HG02870 (cell line): ENCODE data around the gene DCTN3.
A peak's percentile ranks its signal among the peaks of the same experiment; 100 is the strongest.

ENCODE experiments used
- ATAC-seq: cut with Tn5 transposase; IDR thresholded peaks from one replicate; pipeline ENCODE4 v1.9.1; 2021; ENCODE audit warnings: mild to moderate bottlenecking, moderate library complexity; ENCODE audit not compliant: unreplicated experiment

DCTN3 gene

DNA sequence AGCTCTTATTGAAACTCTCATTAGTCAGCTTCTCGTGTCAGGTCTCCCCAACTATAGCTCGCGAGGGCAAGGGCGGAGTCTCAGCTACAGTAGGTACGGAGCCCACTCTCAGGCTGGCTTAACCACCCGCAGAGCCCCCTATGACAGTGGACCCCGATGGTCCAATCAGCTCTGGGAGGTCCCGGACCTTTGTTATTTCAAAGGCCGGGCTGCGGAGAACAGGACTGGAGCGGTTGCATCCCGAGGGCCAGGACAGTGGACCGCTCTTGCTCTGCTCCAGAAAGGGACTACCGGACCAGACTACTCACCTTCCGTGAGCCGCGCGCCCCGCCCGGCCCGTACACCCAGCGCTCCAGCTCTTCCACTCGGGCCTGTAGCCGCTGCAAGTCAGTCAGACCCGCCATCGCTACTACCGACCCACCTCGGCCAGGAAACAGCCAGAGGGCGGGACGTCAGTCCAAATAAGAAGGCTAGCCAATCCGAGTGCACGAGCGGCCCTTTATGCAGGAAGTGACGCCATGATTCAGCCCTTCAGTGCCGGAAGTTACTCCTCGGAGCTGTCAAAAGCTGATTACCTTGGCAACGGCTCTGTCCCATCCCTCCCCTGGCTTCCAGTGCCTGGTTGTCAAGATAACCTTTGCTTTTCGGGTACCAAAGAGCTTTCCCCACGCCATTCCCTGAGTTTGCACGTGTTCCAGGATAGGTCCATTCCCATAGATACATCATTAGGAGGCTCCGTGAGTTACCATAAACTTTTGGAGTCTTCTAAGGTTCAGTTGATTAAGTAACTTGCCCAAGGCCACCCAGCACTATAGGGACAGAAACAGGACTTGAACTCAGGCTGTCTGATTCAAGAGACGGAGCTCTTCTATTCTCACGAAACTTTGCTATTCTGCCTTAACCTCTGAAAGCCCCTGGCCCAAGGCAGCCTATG, at the start of gene DCTN3:
DCTN3 (minus strand) TSS at position 435 of the 934 bp plus-strand sequence; CDS start at position 404, 31 bp downstream.
- peak; percentile 98 for ATAC-seq

DNA sequence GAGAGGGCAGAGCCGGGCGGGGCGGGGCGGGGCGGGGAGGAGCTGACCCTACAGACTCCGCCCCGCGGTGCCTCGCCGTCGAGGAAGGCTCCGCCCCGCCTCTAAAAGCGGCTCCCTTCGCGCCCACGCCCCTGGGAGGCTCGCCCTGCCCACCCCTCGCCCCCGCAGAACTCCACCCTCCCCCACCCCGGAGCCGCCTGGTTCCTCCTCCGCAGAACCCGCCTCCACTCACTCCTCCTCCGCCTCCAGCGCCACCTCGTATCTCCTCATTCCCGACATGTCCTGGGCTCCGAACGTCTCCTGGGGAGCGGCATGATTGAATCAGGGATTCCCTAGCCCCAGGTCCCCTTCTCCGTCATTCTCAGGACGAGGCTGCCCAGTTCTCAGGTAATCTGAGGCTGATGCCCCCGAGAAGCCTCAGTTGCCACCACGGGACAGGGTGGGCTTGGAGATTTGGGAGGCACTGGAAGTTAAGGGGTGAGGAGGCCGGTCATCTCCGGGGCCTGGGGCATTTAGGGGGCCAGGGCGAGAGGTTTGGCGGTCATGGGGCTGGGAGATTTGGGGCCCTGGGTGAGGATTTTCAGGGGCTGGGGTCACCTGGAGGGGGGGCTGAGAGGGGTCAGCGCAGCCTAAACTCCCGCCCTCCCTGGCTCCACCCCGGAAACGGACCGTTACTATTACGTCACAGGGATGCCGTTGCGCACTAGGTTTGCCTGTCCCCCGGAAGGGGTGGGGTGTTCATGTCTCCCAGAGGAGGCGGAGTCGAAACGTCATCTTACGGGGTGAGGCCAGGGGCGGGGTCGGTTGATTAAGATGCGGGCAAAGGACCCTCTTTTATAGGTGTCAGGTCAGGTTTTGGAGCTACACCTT, 45.3 kb upstream of the DCTN3 start:
- peak; percentile 60 for ATAC-seq

DNA sequence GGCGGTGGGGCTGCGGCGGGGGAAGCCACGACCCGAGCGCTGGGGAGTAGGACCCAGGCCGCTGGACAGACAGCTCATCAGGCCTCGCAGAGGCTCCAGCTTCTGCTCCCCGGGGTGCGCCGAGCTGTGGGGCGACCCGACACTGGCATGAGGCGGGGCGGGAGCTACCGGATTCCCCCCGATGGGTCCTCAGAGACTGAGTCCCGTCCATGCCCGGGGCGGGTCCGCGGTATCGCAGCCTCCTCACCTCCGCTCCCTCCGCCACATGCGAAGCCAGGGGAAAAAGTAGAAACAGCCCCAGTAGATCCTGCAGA, 44.7 kb upstream of the DCTN3 start:
- ATAC-seq, result no peak

DNA sequence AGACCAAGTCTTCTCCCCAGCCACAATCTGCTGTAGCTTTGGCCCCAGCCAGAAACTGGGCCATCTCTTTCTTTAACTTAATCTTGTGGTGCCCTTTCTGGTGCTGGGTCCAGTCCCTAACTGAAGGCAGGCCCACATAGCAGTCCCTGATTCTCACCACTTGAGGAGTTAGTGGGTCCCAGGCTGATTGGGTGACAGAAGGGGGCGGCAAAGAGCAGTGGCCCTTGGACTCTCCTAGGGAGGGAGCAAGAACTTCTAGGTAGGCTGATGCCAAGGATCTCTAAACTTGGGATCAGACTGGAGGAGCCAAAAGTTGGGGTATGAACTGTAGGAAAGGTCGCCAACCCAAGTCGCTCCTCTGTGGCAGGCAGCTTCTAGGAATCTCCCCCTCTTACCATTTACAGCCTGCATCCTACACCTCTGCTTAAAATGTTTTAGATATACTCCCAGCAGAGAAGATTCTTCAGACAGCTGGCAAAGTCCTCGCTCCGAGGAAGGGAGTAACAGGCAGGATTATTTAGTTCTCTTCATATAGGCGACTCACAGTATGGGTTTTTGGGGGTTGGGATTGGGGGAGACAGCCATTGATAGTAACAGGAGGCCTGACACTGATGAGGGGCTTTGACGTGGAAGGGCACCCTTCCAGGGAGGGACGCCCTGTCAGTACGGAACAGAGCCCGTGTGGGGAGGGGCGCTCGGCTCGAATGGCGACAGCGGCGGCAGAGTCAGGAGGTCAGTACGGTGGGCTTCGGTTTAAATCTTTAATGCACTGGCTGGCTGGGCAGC, 44.2 kb upstream of the DCTN3 start:
- ATAC-seq, result peak; percentile 44

DNA sequence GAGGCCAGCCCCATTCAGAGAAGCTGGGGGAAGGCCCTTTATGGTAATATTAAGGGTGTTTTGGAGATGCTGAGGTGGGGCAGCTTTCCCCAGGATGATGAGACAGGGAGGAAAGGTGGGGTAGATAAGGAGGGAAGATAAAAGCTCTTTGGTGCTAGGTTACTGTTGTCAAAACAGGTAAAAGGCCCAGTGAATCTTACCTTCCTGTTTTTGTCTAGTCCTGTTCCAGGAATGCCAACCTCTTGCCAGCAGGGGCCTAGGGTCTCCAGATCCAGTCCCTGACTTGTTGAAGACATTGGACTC, 43.0 kb upstream of the DCTN3 start:
- no peak for ATAC-seq

DNA sequence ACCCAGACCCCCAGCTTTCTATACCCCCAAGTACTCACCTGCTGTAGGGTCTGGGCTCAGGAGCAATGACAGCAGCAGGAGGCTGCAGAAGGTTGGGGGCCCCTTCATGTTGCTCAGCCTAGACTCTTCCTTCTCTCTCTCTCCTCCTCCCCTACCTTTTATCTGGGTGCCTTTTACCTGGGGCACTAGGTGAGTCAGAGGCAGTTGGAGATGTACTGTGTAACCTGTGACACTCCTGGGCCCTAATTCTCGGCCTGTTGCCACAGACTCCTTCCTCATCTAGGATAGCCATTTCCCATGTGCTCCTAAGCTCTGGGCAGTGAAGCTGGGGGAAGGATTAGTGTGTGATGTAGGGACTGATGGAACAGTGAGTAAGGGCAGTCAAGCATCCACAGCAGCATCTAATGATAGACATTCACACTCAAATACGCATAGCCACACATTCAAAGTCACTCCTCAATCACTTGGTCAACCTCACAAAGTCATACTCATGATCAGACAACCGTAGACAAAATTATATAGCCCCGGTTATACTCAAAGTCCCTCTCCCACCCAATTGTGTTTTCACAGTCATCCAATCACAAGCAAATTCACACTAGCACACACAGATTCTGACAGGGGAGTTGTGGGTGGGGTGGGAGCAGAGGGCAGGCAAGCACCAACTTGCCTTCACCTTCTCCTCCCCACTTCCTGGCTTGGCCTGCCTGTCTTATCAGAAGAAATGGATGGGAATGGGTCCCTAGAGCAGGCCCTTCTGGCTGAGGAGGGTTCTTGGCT, 42.4 kb upstream of the DCTN3 start, which contains the start of gene CCL27:
CCL27 (minus strand) TSS at position 132 of the 777 bp plus-strand sequence; CDS start at position 108, 24 bp downstream.
- no peak for ATAC-seq

DNA sequence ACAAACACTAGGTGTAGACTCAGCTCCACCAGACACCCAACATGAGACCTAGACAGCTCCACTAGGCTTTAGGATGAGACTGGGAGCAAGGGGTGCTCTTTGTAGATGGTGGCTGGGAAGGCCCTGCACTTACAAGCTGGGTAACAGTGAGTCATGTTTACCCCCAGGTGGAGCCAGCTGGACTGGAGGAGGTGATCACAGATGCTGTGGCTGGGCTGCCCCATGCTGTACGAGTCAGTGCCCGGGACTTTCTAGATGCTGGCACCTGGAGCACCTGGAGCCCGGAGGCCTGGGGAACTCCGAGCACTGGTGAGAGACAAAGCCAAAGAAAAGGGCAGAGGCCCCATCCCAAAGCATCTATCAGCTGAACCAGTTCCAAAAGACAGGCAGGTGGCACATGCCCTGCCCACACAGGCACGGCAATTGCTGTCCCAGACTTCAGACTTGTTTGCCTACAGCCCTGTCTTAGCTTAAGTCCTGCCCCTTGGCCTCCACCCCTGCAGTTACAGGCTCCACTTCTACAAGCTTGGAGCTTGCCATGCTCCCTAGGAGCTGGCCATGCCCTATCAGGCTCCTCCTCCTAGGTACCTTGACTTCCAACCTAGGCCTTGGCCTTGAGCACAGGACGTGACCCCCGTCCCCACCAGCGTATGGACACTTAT, 39.4 kb upstream of the DCTN3 start:
- ATAC-seq, result no peak

DNA sequence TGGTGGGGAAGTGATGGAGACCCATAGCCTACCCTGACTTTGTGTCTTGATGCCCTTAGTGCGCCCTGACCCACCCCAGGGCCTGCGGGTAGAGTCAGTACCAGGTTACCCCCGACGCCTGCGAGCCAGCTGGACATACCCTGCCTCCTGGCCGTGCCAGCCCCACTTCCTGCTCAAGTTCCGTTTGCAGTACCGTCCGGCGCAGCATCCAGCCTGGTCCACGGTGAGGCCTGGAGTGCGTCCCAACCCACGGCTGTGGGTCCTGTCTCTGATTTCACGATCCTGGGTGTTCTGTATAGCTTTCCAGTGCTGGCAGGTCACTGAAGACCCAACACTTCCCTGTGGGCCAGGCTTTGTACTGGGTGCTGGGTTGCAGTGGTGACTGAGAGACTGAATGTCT, 38.2 kb upstream of the DCTN3 start:
- no peak for ATAC-seq

DNA sequence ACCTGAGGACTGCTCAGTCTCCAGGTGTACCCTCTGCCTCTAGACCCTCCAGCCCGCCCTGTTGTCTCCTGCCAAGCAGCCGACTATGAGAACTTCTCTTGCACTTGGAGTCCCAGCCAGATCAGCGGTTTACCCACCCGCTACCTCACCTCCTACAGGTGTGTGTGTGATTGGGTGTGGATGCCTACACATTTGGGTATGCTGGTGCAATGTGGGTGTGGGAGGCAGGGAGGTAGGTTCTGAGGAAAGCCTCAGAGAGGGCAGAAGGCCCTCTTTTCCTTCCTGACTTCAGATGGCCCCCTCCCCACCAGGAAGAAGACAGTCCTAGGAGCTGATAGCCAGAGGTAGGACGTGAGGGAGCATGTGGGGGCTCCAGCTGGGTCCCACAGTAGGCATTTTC, 36.7 kb upstream of the DCTN3 start:
- no peak for ATAC-seq

DNA sequence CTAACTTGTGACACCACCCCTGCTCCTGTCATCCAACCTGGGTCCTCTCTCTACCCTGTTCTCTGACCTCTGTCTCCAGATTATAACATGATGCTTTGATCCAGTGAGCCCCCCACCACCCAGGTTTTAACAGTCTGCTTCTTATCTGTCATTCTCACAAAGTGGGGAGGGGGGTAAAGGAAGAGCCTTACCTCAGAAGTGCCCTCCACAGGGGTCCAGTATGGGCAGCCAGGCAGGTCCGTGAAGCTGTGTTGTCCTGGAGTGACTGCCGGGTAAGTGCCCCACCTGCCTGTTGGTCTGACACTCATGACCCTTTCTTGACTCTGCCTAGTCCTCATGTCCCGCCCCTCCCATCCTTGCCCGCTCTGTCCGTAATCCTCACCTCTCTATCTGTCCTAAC, 35.1 kb upstream of the DCTN3 start:
- no peak for ATAC-seq

DNA sequence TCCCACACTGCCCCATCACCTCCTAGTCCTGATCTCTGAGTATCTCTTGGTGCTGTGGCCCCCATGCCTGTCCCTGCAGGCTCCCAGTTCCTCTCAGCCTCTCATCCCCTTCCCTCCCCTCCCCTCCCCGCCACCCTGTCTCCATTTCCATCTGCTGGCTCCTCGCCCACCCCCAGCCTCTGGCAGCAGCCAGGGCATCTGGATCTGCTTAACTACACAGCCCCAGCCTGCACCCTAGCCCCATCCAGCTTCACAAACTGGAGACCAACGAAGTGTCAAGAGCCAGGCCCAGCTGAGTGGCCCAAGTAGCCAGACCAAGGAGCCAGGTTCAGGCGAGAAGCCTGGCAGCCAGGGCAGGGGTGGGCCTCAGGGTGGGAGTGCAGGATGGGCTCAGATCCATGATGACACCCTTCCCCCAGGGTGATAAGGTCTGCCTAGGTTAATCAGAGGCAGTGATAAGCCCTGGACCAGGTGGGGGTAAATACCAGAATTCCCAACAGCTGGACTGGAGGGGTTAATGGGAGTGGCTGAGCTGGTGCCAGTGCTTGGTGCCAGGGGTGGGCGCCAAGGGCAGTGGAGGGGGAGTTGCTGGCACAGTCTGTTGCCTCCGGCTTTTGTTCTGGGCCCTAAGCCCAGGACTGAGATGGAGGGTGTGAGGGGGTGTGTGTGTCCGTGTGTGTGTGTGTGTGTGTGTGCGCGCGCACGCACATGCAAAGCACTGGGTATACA, 34.2 kb upstream of the DCTN3 start:
- no peak for ATAC-seq

DNA sequence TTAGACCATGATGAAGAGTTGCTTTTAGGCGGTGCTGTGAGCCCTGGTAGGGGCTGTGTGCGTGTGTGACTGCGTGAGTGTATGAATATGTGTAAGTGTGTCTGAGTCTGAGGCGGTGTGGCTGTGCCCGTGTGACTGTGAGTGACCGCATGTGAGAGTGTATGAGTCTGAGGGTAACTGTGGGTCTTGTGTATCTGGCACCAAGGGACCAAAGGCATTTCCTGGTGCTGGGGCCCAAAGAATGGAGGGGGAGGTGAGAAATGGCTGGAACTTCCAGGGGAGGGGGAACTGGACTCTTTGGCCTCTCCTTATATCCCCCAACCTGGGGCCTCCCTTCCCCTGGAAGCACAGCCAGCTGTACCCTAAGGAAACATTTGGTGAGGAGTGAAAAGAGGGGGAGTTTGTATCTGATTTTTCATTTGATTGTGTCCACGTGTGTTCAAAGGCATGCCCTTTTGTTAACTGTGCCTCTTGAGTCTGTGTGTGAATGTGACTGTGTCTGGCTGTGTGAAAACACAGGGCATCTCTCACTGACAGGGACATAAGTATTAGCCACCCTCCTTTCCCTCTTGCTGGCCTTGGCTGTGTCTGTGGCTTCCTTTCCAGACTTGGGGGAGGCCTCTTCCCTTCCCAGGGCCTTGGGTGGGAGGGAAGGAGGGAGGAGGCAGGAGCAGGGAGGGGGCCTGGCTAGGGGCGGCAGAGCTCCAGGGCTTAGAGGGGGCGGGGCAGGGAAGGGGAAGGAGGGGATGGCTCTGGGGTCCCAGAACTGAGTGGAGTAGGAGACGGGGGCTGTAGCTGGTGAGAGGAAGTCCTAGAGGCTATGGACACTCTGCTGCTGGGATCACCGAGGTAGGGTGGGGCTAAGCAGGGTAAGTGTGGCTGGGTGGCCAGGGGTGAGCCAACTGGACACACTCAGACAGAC, 33.1 kb upstream of the DCTN3 start:
- no peak for ATAC-seq

DNA sequence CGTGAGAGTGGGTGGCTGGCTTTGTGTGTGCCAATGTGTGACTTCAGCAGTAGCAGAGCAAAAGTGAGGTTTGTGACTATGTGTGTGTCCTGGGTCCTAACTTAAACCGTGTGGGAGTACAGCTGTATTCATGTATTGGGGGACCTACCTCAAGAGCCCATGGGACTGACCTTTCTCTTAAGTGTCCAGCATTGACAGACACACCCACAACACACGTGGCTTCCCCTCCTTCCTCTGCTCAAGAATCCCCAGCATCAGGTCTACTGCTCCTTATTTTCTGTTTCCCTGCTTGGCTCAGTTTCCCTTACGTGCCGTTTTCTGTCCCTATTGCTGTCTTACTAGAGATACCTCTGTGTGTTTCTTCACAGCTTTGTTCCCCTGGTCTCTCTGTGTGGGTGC, 32.3 kb upstream of the DCTN3 start:
- ATAC-seq, result no peak

DNA sequence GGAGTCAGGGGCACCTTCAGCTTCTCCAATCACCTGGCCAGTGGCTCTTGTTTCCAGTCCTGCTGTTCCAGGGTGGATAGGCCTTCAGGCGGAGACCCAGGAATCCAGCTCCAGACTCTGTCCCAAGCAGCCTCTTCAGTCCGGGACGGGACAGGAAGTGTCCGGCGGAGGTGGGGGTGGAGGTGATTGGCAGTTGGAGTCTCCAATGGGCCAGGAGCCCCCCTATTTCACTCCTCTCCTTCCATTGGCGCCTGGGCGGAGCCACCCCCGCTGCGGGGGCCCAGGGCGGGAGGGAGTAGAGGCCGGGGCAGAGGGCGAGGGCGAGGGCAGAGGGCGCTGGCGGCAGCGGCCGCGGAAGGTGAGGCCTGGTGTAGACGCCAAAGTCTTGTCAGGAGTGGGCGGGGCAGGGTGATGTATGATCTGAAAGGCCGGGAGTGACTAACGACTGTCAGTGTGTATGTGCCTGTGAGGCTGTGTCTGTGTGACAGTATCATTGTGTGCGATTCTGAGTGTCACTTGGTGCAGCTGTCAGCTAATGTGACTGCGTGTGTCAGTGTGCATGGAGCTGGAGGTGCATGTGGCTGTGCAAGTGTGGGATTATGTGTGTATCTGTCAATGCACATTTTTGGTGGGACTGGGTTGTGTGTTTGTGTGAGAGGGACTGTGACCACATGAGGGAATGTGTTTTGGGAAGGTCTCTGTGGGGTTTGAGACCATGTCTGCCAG, 31.7 kb upstream of the DCTN3 start, which contains the start of gene IL11RA:
IL11RA (plus strand) TSS at position 310 of the 726 bp plus-strand sequence. CDS start 3,033 bp downstream, outside the sequence.
- ATAC-seq, result no peak

DNA sequence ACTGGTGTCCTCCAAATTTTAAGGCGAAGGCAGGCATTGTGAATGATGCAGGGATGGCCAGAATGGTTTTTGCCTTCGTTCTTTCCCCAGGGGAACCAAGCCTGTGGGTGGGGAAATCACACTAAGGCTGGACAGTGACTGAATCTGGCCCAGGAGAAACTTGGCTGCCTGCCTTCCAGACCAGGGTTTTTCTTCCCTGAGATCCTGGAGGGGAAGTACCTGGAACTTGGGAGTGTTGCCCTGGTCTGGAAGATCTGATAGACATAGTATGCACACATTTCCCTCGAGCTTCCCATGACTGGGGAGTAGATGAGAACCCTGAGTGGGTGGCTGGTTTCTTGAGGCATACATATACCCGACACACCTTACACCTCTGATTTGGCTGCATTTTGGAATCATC, 31.0 kb upstream of the DCTN3 start:
- no peak for ATAC-seq

DNA sequence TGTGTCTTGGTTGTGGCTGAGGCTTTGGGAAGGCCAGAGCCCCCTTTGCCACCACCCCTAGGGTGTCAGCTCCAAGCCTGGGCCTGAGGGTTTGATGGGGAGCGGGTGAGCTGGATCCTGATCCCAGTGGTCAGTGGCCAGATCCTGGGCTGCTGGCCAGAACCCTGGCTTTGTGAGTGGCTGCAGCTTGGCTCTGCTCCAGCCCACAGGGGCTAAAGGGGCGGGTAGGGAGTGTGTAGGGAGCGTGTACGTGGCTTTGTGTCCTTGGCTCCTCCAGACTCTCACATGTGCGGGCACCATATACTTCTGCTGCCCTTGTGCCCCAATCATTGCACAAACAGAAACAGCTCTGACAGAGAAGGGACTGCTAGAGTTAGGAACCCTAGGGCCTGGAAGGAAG, 30.5 kb upstream of the DCTN3 start:
- no peak for ATAC-seq

DNA sequence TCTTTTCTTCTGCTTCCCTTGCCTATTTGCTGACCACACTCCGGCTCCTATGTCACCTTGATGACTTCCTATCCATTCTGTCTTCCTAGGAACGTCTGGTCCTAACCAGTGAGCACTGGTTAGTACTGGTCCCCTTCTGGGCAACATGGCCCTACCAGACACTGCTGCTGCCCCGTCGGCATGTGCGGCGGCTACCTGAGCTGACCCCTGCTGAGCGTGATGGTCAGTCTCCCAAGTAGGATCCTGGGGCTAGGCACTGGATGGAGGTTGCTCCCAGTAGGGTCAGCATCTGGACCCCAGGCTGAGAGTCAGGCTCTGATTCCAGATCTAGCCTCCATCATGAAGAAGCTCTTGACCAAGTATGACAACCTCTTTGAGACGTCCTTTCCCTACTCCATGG, 28.4 kb upstream of the DCTN3 start:
- ATAC-seq, result no peak
